Stimulated activated CD4-positive, alpha-beta T cell treated with anti-CD3 and anti-CD28 coated beads, TNF-alpha, amount 100 ng/mL, for 1 hour (primary cell): ENCODE results near the gene LMNB1.
"Not testable (repeated sequence)": the region's sequence is repeated elsewhere in the genome, so short reads cannot be mapped to it uniquely, and the experiment has no call there.

ENCODE experiments used
- DNase-seq, 3 donors: peaks; one replicate each; pipeline ENCODE4 v3.0.0-alpha.2; 2020; ENCODE audit warnings: low read depth in 3 of 3, low spot score in 1 of 3

Gene LMNB1

GRCh38 chr5:126818736-126819135 lies 41.8 kb downstream of the LMNB1 start:
- no peak for DNase-seq

GRCh38 chr5:126819253-126819652 lies 42.3 kb downstream of the LMNB1 start:
- DNase-seq: no peak

- DNase-seq: no peak
These were observed 49.8 kb downstream of the LMNB1 start for GRCh38 chr5:126826619-126827215.

- no peak for DNase-seq
These were observed 52.2 kb downstream of the LMNB1 start for GRCh38 chr5:126829098-126829497.

GRCh38 chr5:126830061-126830460 lies 53.1 kb downstream of the LMNB1 start:
- DNase-seq: no peak

- DNase-seq: no peak
These were observed 54.2 kb downstream of the LMNB1 start for GRCh38 chr5:126831156-126831555.

- DNase-seq: no peak
These were observed 59.8 kb downstream of the LMNB1 start for GRCh38 chr5:126836778-126837177.

- DNase-seq: no peak
These were observed 60.3 kb downstream of the LMNB1 start for GRCh38 chr5:126837242-126837641.

GRCh38 chr5:126837906-126838539 lies 61.1 kb downstream of the LMNB1 start:
- DNase-seq: no peak

GRCh38 chr5:126839407-126839806 lies 62.5 kb downstream of the LMNB1 start:
- DNase-seq: not testable (repeated sequence)

- DNase-seq: not testable (repeated sequence)
These were observed 66.4 kb downstream of the LMNB1 start for GRCh38 chr5:126843375-126843774.

- DNase-seq: peak in 2 of 3 donors; percentile 41 to 56
These were observed 68.6 kb downstream of the LMNB1 start for GRCh38 chr5:126845470-126846070.

GRCh38 chr5:126846344-126846743 lies 69.4 kb downstream of the LMNB1 start:
- DNase-seq: no peak

- DNase-seq: no peak
These were observed 70.0 kb downstream of the LMNB1 start for GRCh38 chr5:126846744-126847455.

- no peak for DNase-seq
These were observed 70.5 kb downstream of the LMNB1 start for GRCh38 chr5:126847456-126847820.

GRCh38 chr5:126847826-126848251 lies 70.9 kb downstream of the LMNB1 start:
- no peak for DNase-seq

GRCh38 chr5:126848253-126848652 lies 71.3 kb downstream of the LMNB1 start:
- no peak for DNase-seq

- no peak for DNase-seq
These were observed 72.3 kb downstream of the LMNB1 start for GRCh38 chr5:126849101-126849678.

GRCh38 chr5:126851501-126852011 lies 74.6 kb downstream of the LMNB1 start:
- no peak for DNase-seq

- DNase-seq: no peak
These were observed 75.2 kb downstream of the LMNB1 start for GRCh38 chr5:126852091-126852571.

- DNase-seq: no peak
These were observed 75.9 kb downstream of the LMNB1 start for GRCh38 chr5:126852841-126853271.
